ENCODE data around the gene TRAF7. TPM values are rescaled to one million over a fixed set of nuclear protein-coding genes. Genes with fewer than 3 reads are reported as not detected.

The TRAF7 gene
- total RNA-seq, 2 experiments from 2014 or later = 19.9 to 24.0 TPM

GRCh38 chr16:2179107-2179501 is 23.5 kb downstream of the TRAF7 start:
- no peaks in the 10 kb centered on the region for H3K4me1 ChIP-seq (ENCODE audit: insufficient read depth, low read length)
- no peaks in the 10 kb centered on the region for H3K9me3 Mint-ChIP-seq
- no peaks in the 10 kb centered on the region for H3K27me3 Mint-ChIP-seq
- CTCF ChIA-PET = no interaction called here
- no peak overlapping the region for H3K27ac ChIP-seq (ENCODE audit: low read depth in 1 of 2, low read length in 2 of 2)
- no peak for TF ChIP-seq CTCF (IDR thresholded peaks at IDR 0.05)
- H3K4me3 ChIP-seq (ENCODE audit: low read length) = no peak overlapping the region
- no peaks in the 10 kb centered on the region for H3K9me3 ChIP-seq (ENCODE audit: control insufficient read depth in 1 of 2, insufficient read depth in 1 of 2, low read length in 2 of 2)
- no peaks in the 10 kb centered on the region for H3K4me1 Mint-ChIP-seq (ENCODE audit: low read depth)
- H3K27ac Mint-ChIP-seq = no peak overlapping the region
- POLR2A ChIA-PET = no interaction called here
- peaks cover 6% of the 10 kb centered on the region for H3K36me3 Mint-ChIP-seq (ENCODE audit: low read depth)
- intact Hi-C loops (cut with DNase I, micrococcal nuclease) = no loop called here
- ATAC-seq (ENCODE audit: poor library complexity) = no peak
- H3K36me3 ChIP-seq (ENCODE audit: insufficient read depth, low read length) = peaks cover 23% of the 10 kb centered on the region
- no peaks in the 10 kb centered on the region for H3K27me3 ChIP-seq (ENCODE audit: control insufficient read depth in 1 of 2, insufficient read depth in 2 of 2, low read length in 2 of 2)
- no peak for DNase-seq
- no peak overlapping the region for H3K4me3 Mint-ChIP-seq

DNA sequence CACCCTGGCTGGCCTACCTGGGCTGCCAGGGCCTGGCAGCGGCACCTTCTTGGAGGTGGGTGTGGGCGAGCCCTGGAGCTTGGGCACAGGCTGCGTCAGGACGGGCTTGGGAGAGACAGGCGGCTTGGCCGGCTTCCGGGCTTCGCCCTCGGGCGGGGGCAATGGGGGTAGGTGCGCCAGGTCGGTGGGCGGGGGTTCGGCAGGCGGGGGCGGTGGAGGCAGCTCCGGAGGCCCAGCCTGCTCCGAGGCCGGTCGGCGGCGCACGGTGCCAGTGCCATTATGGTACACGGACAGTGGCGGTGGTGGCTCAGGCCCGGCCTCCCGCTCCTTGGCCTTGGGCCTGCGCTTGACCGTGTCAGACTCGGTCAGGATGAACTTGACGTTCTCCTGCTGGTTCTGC is 24.0 kb downstream of the TRAF7 start:
- Mint-ChIP-seq H3K27me3 (no peaks in the 10 kb centered on the region), H3K36me3 (ENCODE audit: low read depth) (peaks cover under 1% of the 10 kb centered on the region), H3K4me3 (no peak overlapping the region), H3K4me1 (ENCODE audit: low read depth) (no peaks in the 10 kb centered on the region), H3K27ac (no peak overlapping the region), H3K9me3 (no peaks in the 10 kb centered on the region)
- POLR2A ChIA-PET = no interaction called here
- DNase-seq (no peak), ATAC-seq (ENCODE audit: poor library complexity) (no peak)
- no peak for TF ChIP-seq CTCF (IDR thresholded peaks at IDR 0.05)
- peaks cover 18% of the 10 kb centered on the region for H3K36me3 ChIP-seq (ENCODE audit: insufficient read depth, low read length)
- CTCF ChIA-PET = no interaction called here
- no peaks in the 10 kb centered on the region for H3K9me3 ChIP-seq (ENCODE audit: control insufficient read depth in 1 of 2, insufficient read depth in 1 of 2, low read length in 2 of 2)
- intact Hi-C loops (cut with DNase I, micrococcal nuclease) = no loop called here
- no peak overlapping the region for H3K4me3 ChIP-seq (ENCODE audit: low read length)
- H3K27me3 ChIP-seq (ENCODE audit: control insufficient read depth in 1 of 2, insufficient read depth in 2 of 2, low read length in 2 of 2) = no peaks in the 10 kb centered on the region
- no peak overlapping the region for H3K27ac ChIP-seq (ENCODE audit: low read depth in 1 of 2, low read length in 2 of 2)
- H3K4me1 ChIP-seq (ENCODE audit: insufficient read depth, low read length) = no peaks in the 10 kb centered on the region

GRCh38 chr16:2180461-2180860 is 24.9 kb downstream of the TRAF7 start:
- Mint-ChIP-seq H3K9me3 (no peaks in the 10 kb centered on the region), H3K4me1 (ENCODE audit: low read depth) (no peaks in the 10 kb centered on the region), H3K4me3 (no peak overlapping the region), H3K36me3 (ENCODE audit: low read depth) (no peaks in the 10 kb centered on the region), H3K27ac (no peak overlapping the region), H3K27me3 (no peaks in the 10 kb centered on the region)
- intact Hi-C loops (cut with DNase I, micrococcal nuclease) = no loop called here
- no peak for ATAC-seq (ENCODE audit: poor library complexity)
- no peak for DNase-seq
- TF ChIP-seq CTCF (IDR thresholded peaks at IDR 0.05) = no peak
- Histone ChIP-seq H3K27ac (ENCODE audit: low read depth in 1 of 2, low read length in 2 of 2) (no peak overlapping the region), H3K27me3 (ENCODE audit: control insufficient read depth in 1 of 2, insufficient read depth in 2 of 2, low read length in 2 of 2) (no peaks in the 10 kb centered on the region), H3K4me3 (ENCODE audit: low read length) (no peak overlapping the region), H3K9me3 (ENCODE audit: control insufficient read depth in 1 of 2, insufficient read depth in 1 of 2, low read length in 2 of 2) (no peaks in the 10 kb centered on the region), H3K4me1 (ENCODE audit: insufficient read depth, low read length) (no peaks in the 10 kb centered on the region), H3K36me3 (ENCODE audit: insufficient read depth, low read length) (peaks cover 10% of the 10 kb centered on the region)
- ChIA-PET CTCF (no interaction called here), POLR2A (no interaction called here)

Measured in CD4-positive, alpha-beta T cell (primary cell).